Activated CD8-positive, alpha-beta memory T cell treated with anti-CD3 and anti-CD28 coated beads, Interleukin-2, amount 10 ng/mL, durations not matched to agents 7 days and 5 days (primary cell): Measurements from ENCODE around the gene FBN2. TPM values are rescaled to one million over a fixed set of nuclear protein-coding genes. Genes with fewer than 3 reads are reported as not detected.
"Not testable (repeated sequence)": the region's sequence is repeated elsewhere in the genome, so short reads cannot be mapped to it uniquely, and the experiment has no call there.

ENCODE experiments used
- ATAC-seq: fragments of 150-1000 bp; cut with Tn5 transposase; one replicate; pipeline ENCODE4 v1.10.0; 2021; ENCODE audit warnings: moderate library complexity
- CTCF ChIA-PET: fragments of 350-600 bp; sonication (Branson Sonifier 250); formaldehyde crosslinking; loops from one replicate; lab custom pipeline; 2021; ENCODE audit warnings: antibody characterized with exemption; lab: Charles Lee
- DNase-seq: peaks from one replicate; pipeline ENCODE4 v3.0.0-alpha.2; 2020
- H3K27ac Mint-ChIP-seq: one replicate; pipeline ENCODE4 v1.8.0; 2021; ENCODE audit warnings: mild to moderate bottlenecking, mixed read lengths
- H3K27me3 Mint-ChIP-seq: one replicate; pipeline ENCODE4 v1.8.0; 2021; ENCODE audit warnings: mixed read lengths
- H3K36me3 Mint-ChIP-seq: one replicate; pipeline ENCODE4 v1.8.0; 2021; ENCODE audit warnings: mild to moderate bottlenecking, mixed read lengths
- H3K4me1 Mint-ChIP-seq: one replicate; pipeline ENCODE4 v1.8.0; 2021; ENCODE audit warnings: mixed read lengths
- H3K4me3 Mint-ChIP-seq: one replicate; pipeline ENCODE4 v1.8.0; 2021; ENCODE audit warnings: mild to moderate bottlenecking, moderate library complexity, mixed read lengths
- H3K9me3 Mint-ChIP-seq: one replicate; pipeline ENCODE4 v1.8.0; 2022; ENCODE audit warnings: low read depth, mixed read lengths
- total RNA-seq, 2 experiments: library from RNA; stranded (reverse); gene quantifications; one replicate each; pipeline ENCODE4 v1.2.3, GENCODE V29; 2021

The FBN2 gene
- total RNA-seq, 2 experiments from 2014 or later: not detected

- Mint-ChIP-seq H3K4me3 (no peak overlapping the region), H3K9me3 (no peaks in the 10 kb centered on the region), H3K36me3 (no peaks in the 10 kb centered on the region), H3K27me3 (no peaks in the 10 kb centered on the region), H3K4me1 (no peaks in the 10 kb centered on the region), H3K27ac (no peak overlapping the region)
- DNase-seq: no peak
- CTCF ChIA-PET: no interaction called here
- ATAC-seq: no peak
Observed at GRCh38 chr5:128414469-128414868, 123.6 kb downstream of the FBN2 start.

- CTCF ChIA-PET: no interaction called here
- no peak for ATAC-seq
Observed at GRCh38 chr5:128413356-128413755, 124.7 kb downstream of the FBN2 start.

GRCh38 chr5:128412145-128412930 is 125.7 kb downstream of the FBN2 start:
- H3K36me3 Mint-ChIP-seq: no peaks in the 10 kb centered on the region
- no peak overlapping the region for H3K27ac Mint-ChIP-seq
- no peaks in the 10 kb centered on the region for H3K4me1 Mint-ChIP-seq
- no peaks in the 10 kb centered on the region for H3K27me3 Mint-ChIP-seq
- CTCF ChIA-PET: no interaction called here
- DNase-seq: no peak
- no peak for ATAC-seq
- no peak overlapping the region for H3K4me3 Mint-ChIP-seq
- H3K9me3 Mint-ChIP-seq: no peaks in the 10 kb centered on the region

More at GRCh38 chr5:128413356-128413755, 124.7 kb downstream of the FBN2 start:
- no peaks in the 10 kb centered on the region for H3K4me1 Mint-ChIP-seq
- no peaks in the 10 kb centered on the region for H3K27me3 Mint-ChIP-seq
- H3K4me3 Mint-ChIP-seq: no peak overlapping the region
- H3K9me3 Mint-ChIP-seq: no peaks in the 10 kb centered on the region
- no peak overlapping the region for H3K27ac Mint-ChIP-seq
- DNase-seq: no peak
- no peaks in the 10 kb centered on the region for H3K36me3 Mint-ChIP-seq

- H3K27ac Mint-ChIP-seq: no peak overlapping the region
- no peak overlapping the region for H3K4me3 Mint-ChIP-seq
- ATAC-seq (no peak), DNase-seq (no peak)
- H3K9me3 Mint-ChIP-seq: no peaks in the 10 kb centered on the region
- no peaks in the 10 kb centered on the region for H3K4me1 Mint-ChIP-seq
- H3K27me3 Mint-ChIP-seq: no peaks in the 10 kb centered on the region
- no peaks in the 10 kb centered on the region for H3K36me3 Mint-ChIP-seq
- CTCF ChIA-PET: no interaction called here
Observed at GRCh38 chr5:128409166-128409800, 128.8 kb downstream of the FBN2 start.

- no peaks in the 10 kb centered on the region for H3K9me3 Mint-ChIP-seq
- DNase-seq: no peak
- H3K4me3 Mint-ChIP-seq: no peak overlapping the region
- CTCF ChIA-PET: no interaction called here
- no peaks in the 10 kb centered on the region for H3K4me1 Mint-ChIP-seq
- no peaks in the 10 kb centered on the region for H3K36me3 Mint-ChIP-seq
- no peaks in the 10 kb centered on the region for H3K27me3 Mint-ChIP-seq
- ATAC-seq: no peak
- no peak overlapping the region for H3K27ac Mint-ChIP-seq
Observed at GRCh38 chr5:128408622-128409021, 129.4 kb downstream of the FBN2 start.

GRCh38 chr5:128407944-128408343 is 130.1 kb downstream of the FBN2 start:
- ATAC-seq (no peak), DNase-seq (no peak)
- H3K36me3 Mint-ChIP-seq: no peaks in the 10 kb centered on the region
- H3K27ac Mint-ChIP-seq: no peak overlapping the region
- CTCF ChIA-PET: no interaction called here
- no peaks in the 10 kb centered on the region for H3K27me3 Mint-ChIP-seq
- H3K9me3 Mint-ChIP-seq: no peaks in the 10 kb centered on the region
- no peak overlapping the region for H3K4me3 Mint-ChIP-seq
- H3K4me1 Mint-ChIP-seq: no peaks in the 10 kb centered on the region

- CTCF ChIA-PET: no interaction called here
- DNase-seq: no peak
- no peak for ATAC-seq
- no peaks in the 10 kb centered on the region for H3K36me3 Mint-ChIP-seq
- H3K27ac Mint-ChIP-seq: no peak overlapping the region
- no peak overlapping the region for H3K4me3 Mint-ChIP-seq
- no peaks in the 10 kb centered on the region for H3K27me3 Mint-ChIP-seq
- H3K4me1 Mint-ChIP-seq: no peaks in the 10 kb centered on the region
- H3K9me3 Mint-ChIP-seq: no peaks in the 10 kb centered on the region
Observed at GRCh38 chr5:128406803-128407202, 131.2 kb downstream of the FBN2 start.

GRCh38 chr5:128405159-128405558 is 132.9 kb downstream of the FBN2 start:
- ATAC-seq: no peak
- Mint-ChIP-seq H3K27ac (no peak overlapping the region), H3K27me3 (no peaks in the 10 kb centered on the region), H3K9me3 (no peaks in the 10 kb centered on the region), H3K4me1 (no peaks in the 10 kb centered on the region), H3K4me3 (no peak overlapping the region), H3K36me3 (no peaks in the 10 kb centered on the region)
- CTCF ChIA-PET: no interaction called here
- no peak for DNase-seq

- Mint-ChIP-seq H3K4me1 (no peaks in the 10 kb centered on the region), H3K9me3 (no peaks in the 10 kb centered on the region), H3K36me3 (no peaks in the 10 kb centered on the region), H3K27me3 (no peaks in the 10 kb centered on the region), H3K4me3 (no peak overlapping the region), H3K27ac (no peak overlapping the region)
- ATAC-seq (no peak), DNase-seq (no peak)
- CTCF ChIA-PET: no interaction called here
Observed at GRCh38 chr5:128403333-128403732, 134.7 kb downstream of the FBN2 start.

GRCh38 chr5:128402506-128402905 is 135.5 kb downstream of the FBN2 start:
- DNase-seq (no peak), ATAC-seq (no peak)
- Mint-ChIP-seq H3K36me3 (no peaks in the 10 kb centered on the region), H3K4me1 (no peaks in the 10 kb centered on the region), H3K27ac (no peak overlapping the region), H3K9me3 (no peaks in the 10 kb centered on the region), H3K4me3 (no peak overlapping the region), H3K27me3 (no peaks in the 10 kb centered on the region)
- CTCF ChIA-PET: no interaction called here

GRCh38 chr5:128400766-128401165 is 137.3 kb downstream of the FBN2 start:
- H3K9me3 Mint-ChIP-seq, ATAC-seq, H3K27me3 Mint-ChIP-seq, H3K27ac Mint-ChIP-seq, DNase-seq, H3K4me1 Mint-ChIP-seq, H3K36me3 Mint-ChIP-seq, CTCF ChIA-PET, H3K4me3 Mint-ChIP-seq: not testable (repeated sequence)

GRCh38 chr5:128399111-128399510 is 138.9 kb downstream of the FBN2 start:
- CTCF ChIA-PET: no interaction called here
- Mint-ChIP-seq H3K4me3 (no peak overlapping the region), H3K27ac (no peak overlapping the region)

GRCh38 chr5:128397876-128398275 is 140.2 kb downstream of the FBN2 start:
- no peak overlapping the region for H3K27ac Mint-ChIP-seq
- H3K4me3 Mint-ChIP-seq: no peak overlapping the region
- DNase-seq (no peak), ATAC-seq (no peak)
- CTCF ChIA-PET: no interaction called here
- no peaks in the 10 kb centered on the region for H3K9me3 Mint-ChIP-seq
- no peaks in the 10 kb centered on the region for H3K27me3 Mint-ChIP-seq
- no peaks in the 10 kb centered on the region for H3K36me3 Mint-ChIP-seq
- no peaks in the 10 kb centered on the region for H3K4me1 Mint-ChIP-seq

More at GRCh38 chr5:128399111-128399510, 138.9 kb downstream of the FBN2 start:
- Mint-ChIP-seq H3K36me3 (no peaks in the 10 kb centered on the region), H3K27me3 (no peaks in the 10 kb centered on the region), H3K9me3 (no peaks in the 10 kb centered on the region), H3K4me1 (no peaks in the 10 kb centered on the region)
- DNase-seq (no peak), ATAC-seq (no peak)

- DNase-seq (no peak), ATAC-seq (no peak)
- no peaks in the 10 kb centered on the region for H3K9me3 Mint-ChIP-seq
- H3K27ac Mint-ChIP-seq: no peak overlapping the region
- CTCF ChIA-PET: no interaction called here
- H3K4me3 Mint-ChIP-seq: no peak overlapping the region
- H3K27me3 Mint-ChIP-seq: no peaks in the 10 kb centered on the region
- H3K4me1 Mint-ChIP-seq: no peaks in the 10 kb centered on the region
- no peaks in the 10 kb centered on the region for H3K36me3 Mint-ChIP-seq
Observed at GRCh38 chr5:128395073-128395472, 143.0 kb downstream of the FBN2 start.
